K562 (cell line): ENCODE data around the gene GGT1. TPM values are rescaled to one million over a fixed set of nuclear protein-coding genes. Genes with fewer than 3 reads are reported as not detected.
"Not testable (repeated sequence)": the region's sequence is repeated elsewhere in the genome, so short reads cannot be mapped to it uniquely, and the experiment has no call there.

Source experiments
- ATAC-seq: fragments of 200-7000 bp; cut with Tn5 transposase; 3 replicates; pipeline ENCODE4 v1.9.1; 2020; ENCODE audit warnings: moderate library complexity
- BruUV-seq: library from RNA; stranded (reverse); fragments of 400-500 nt; replicated peaks from 2 replicates; lab custom pipeline; 2021; lab: Mats Ljungman, UMichigan
- CTCF ChIA-PET: fragments of 300-600 bp; formaldehyde crosslinking; extraction: SDS; loops from one replicate; lab custom pipeline; 2021; ENCODE audit warnings: low intra/inter-chr PET ratio; lab: Yijun Ruan, JAX
- POLR2A ChIA-PET: fragments of 300-600, 350-650 bp; sonication (Branson Sonifier 250); formaldehyde crosslinking; extraction: SDS; loops from one replicate; lab custom pipeline; 2021; ENCODE audit warnings: antibody characterized with exemption, inconsistent platforms; lab: Yijun Ruan, JAX
- DNase-seq, 4 experiments: peaks; one replicate each; pipeline versions ENCODE4 v3.0.0 to v3.0.0-alpha.2; 2011 to 2018; ENCODE audit warnings: low spot score in 3 of 4, mixed read lengths in 3 of 4; ENCODE audit errors: extremely low read depth in 1 of 4
- FAIRE-seq: peaks from 2 replicates; lab custom pipeline; 2011; peaks lifted over from hg19 to GRCh38; lab: Jason Lieb, UNC
- H2AFZ ChIP-seq: 2 replicates; pipeline ENCODE4 v1.6.0; 2011; ENCODE audit warnings: low read depth, low read length, control low read depth, inconsistent platforms
- H3K27ac ChIP-seq: fragments of 200-600 bp; 3 replicates; pipeline ENCODE4 v1.8.0; 2011; ENCODE audit warnings: low read depth, mild to moderate bottlenecking, control low read depth, inconsistent platforms, low read length, moderate library complexity, mixed read lengths; ENCODE audit errors: extremely low read depth
- H3K27me3 ChIP-seq, 2 experiments: fragments of 300-600 bp in 1 of 2; 2 replicates in 1 of 2; 3 replicates in 1 of 2; pipeline versions ENCODE4 v1.6.0 to v1.8.0; 2011; ENCODE audit warnings: inconsistent platforms in 2 of 2, low read length in 2 of 2, mild to moderate bottlenecking in 1 of 2, mixed read lengths in 1 of 2, moderate library complexity in 1 of 2; ENCODE audit not compliant: control insufficient read depth in 2 of 2, insufficient read depth in 2 of 2
- H3K36me3 ChIP-seq: fragments of 300-600 bp; 3 replicates; pipeline ENCODE4 v1.8.0; 2011; ENCODE audit warnings: mild to moderate bottlenecking, low read length, inconsistent platforms; ENCODE audit not compliant: control insufficient read depth, insufficient read depth
- H3K4me1 ChIP-seq, 2 experiments: fragments of 200-600 bp in 1 of 2; replicated peaks in 1 of 2; 2 replicates in 1 of 2; 3 replicates in 1 of 2; pipeline versions ENCODE4 v1.5.1 to v1.8.0; 2011; ENCODE audit warnings: inconsistent platforms in 2 of 2, low read length in 2 of 2, mild to moderate bottlenecking in 1 of 2, mixed read lengths in 1 of 2, moderate library complexity in 1 of 2; ENCODE audit not compliant: control insufficient read depth in 2 of 2, insufficient read depth in 2 of 2
- H3K4me2 ChIP-seq: 2 replicates; pipeline ENCODE4 v1.6.1; 2011; ENCODE audit warnings: low read length, control low read depth, inconsistent platforms, mixed read lengths; ENCODE audit not compliant: insufficient read depth
- H3K4me3 ChIP-seq: fragments of 200-600 bp; sonication (generic), shearing (Covaris generic); 2 replicates; pipeline ENCODE4 v1.5.1; 2016; ENCODE audit warnings: control low read depth, inconsistent platforms
- H3K79me2 ChIP-seq: fragments of 200-600 bp; 3 replicates; pipeline ENCODE4 v1.8.0; 2011; ENCODE audit warnings: low read length, inconsistent platforms; ENCODE audit not compliant: control insufficient read depth, insufficient read depth
- H3K9ac ChIP-seq, 2 experiments: 2 replicates each; pipeline versions ENCODE4 v1.6.0 to v1.6.1; 2011; ENCODE audit warnings: low read depth in 2 of 2, low read length in 2 of 2, control low read depth in 1 of 2, inconsistent platforms in 1 of 2, mild to moderate bottlenecking in 1 of 2, mixed read lengths in 1 of 2; ENCODE audit not compliant: insufficient read depth in 1 of 2
- H3K9me1 ChIP-seq: one replicate; pipeline ENCODE4 v1.6.0; 2011; ENCODE audit warnings: inconsistent platforms, mild to moderate bottlenecking, low read length, moderate library complexity; ENCODE audit not compliant: control insufficient read depth, insufficient read depth
- H3K9me3 ChIP-seq: replicated peaks from 2 replicates; pipeline ENCODE4 v1.5.1; 2011; ENCODE audit warnings: low read depth, low read length, inconsistent platforms; ENCODE audit not compliant: control insufficient read depth, insufficient read depth
- H4K20me1 ChIP-seq: replicated peaks from 2 replicates; pipeline ENCODE4 v1.6.1; 2011; ENCODE audit warnings: low read length, inconsistent platforms, mixed read lengths; ENCODE audit not compliant: control insufficient read depth, insufficient read depth
- NFIC ChIP-seq: fragments of 450-650 bp; IDR thresholded peaks from 2 replicates; pipeline ENCODE4 v1.6.1; 2017; ENCODE audit warnings: mild to moderate bottlenecking, inconsistent platforms
- NR2C2 ChIP-seq, 2 experiments: fragments of 200-800 bp in 1 of 2; sonication (Bioruptor generic) in 1 of 2; sonication (generic) in 1 of 2; formaldehyde crosslinking in 1 of 2; IDR thresholded peaks; 2 replicates each; pipeline versions ENCODE4 v1.6.1 to v1.8.0; 2016 to 2022; ENCODE audit warnings: mild to moderate bottlenecking in 1 of 2, missing compliant biosample characterization in 1 of 2, missing genetic modification characterization in 1 of 2, missing genetic modification reagents in 1 of 2
- REST ChIP-seq, 2 experiments: fragments of 450-650 bp; formaldehyde crosslinking in 1 of 2; IDR thresholded peaks; 2 replicates each; pipeline versions ENCODE4 v1.4.0 to v1.6.1; 2014 to 2020; ENCODE audit warnings: mild to moderate bottlenecking in 2 of 2, borderline replicate concordance in 1 of 2, low read depth in 1 of 2
- USF2 ChIP-seq: sonication (generic); formaldehyde crosslinking; IDR thresholded peaks from 2 replicates; pipeline ENCODE4 v1.5.0; 2020; ENCODE audit warnings: missing genetic modification reagents
- WGBS: fragments of 100-300 bp; shearing (Covaris generic); methylation state at CpG from one replicate; pipeline ENCODE4 v1.1.6; 2016; ENCODE audit warnings: low coverage, mixed read lengths; ENCODE audit not compliant: insufficient coverage; ENCODE audit errors: missing lambda C conversion rate; 5-methylcytosine and 5-hydroxymethylcytosine counted together
- in situ Hi-C: fragments of 300-500 bp; cut with MboI; formaldehyde crosslinking; loops from 4 replicates; pipeline ENCODE4 v1.15.0; 2018; ENCODE audit warnings: inconsistent platforms, mixed read lengths
- intact Hi-C: fragments of 100-400 bp; cut with micrococcal nuclease; formaldehyde crosslinking; loops from 2 replicates; pipeline ENCODE4 v1.14.2; 2022
- polyA plus RNA-seq, 8 experiments: library from polyadenylated mRNA; depleted of rRNA in 4 of 8; stranded (reverse) in 5 of 8; unstranded in 3 of 8; fragments of >200 nt; fragmentation: Nextera tagmentation in 2 of 8; fragmentation: Illumina TruSeq in 1 of 8; extraction: Ambion mirVana in 2 of 8; extraction: Trizol in 1 of 8; gene quantifications; 2 replicates each; pipeline versions ENCODE4 v1.2.1 to v1.2.3, GENCODE V29; 2011 to 2014; ENCODE audit warnings: inconsistent platforms in 1 of 8, missing spikeins in 1 of 8
- total RNA-seq, 7 experiments: library from RNA; depleted of rRNA in 6 of 7; stranded (reverse); fragments of >200 nt in 6 of 7; fragmentation: Illumina TruSeq in 2 of 7; extraction: Trizol in 2 of 7; gene quantifications; 2 replicates each; pipeline versions ENCODE4 v1.2.1 to v1.2.3, GENCODE V29; 2011 to 2021; ENCODE audit warnings: low replicate concordance in 1 of 7

The GGT1 gene
- total and polyA plus RNA-seq, 9 of the 15 experiments (the other 6 are each of a cell fraction or from before 2014, with no cell fraction given), result 0.46 to 11.8 (median 6.9) TPM

- ATAC-seq (peak; percentile 5; the same call in 1 of the 3 replicates), DNase-seq (peak in 1 of 4 experiments; percentile 33)
- in situ Hi-C loops, H3K79me2 ChIP-seq, CTCF ChIA-PET, H4K20me1 ChIP-seq, H3K4me3 ChIP-seq, H3K9me3 ChIP-seq, H3K9me1 ChIP-seq, H3K9ac ChIP-seq, POLR2A ChIA-PET, H3K4me2 ChIP-seq, intact Hi-C loops, FAIRE-seq, H3K27me3 ChIP-seq, BruUV-seq, H3K36me3 ChIP-seq: not testable (repeated sequence)
- WGBS, result 14% methylated on average over 1 of the region's 2 CpGs
- peaks cover 2 to 27% of the 10 kb centered on the region in 2 experiments; a peak in 3 of 5 replicates for H3K4me1 ChIP-seq
- peak overlapping the region; percentile 39; the same call in 1 of the 3 replicates for H3K27ac ChIP-seq
- peak; percentile 40; the same call in 1 of the 2 replicates for TF ChIP-seq NFIC
- peak overlapping the region; percentile 55; the same call in 1 of the 2 replicates for H2AFZ ChIP-seq
Observed at GRCh38 chr22:24606340-24606739, 3.3 kb downstream of the GGT1 start.

- CTCF ChIA-PET; TF ChIP-seq NR2C2 (CRISPR knock-in tag; IDR thresholded peaks at IDR 0.05); REST (CRISPR knock-in tag; IDR thresholded peaks at IDR 0.05; ENCODE audit: low read depth): not testable (repeated sequence)
- TF ChIP-seq NR2C2 (tag; IDR thresholded peaks at IDR 0.05), result peak; percentile 49
- peak; percentile 34; the same call in 1 of the 2 replicates for TF ChIP-seq REST (IDR thresholded peaks at IDR 0.05; ENCODE audit: borderline replicate concordance)
- TF ChIP-seq USF2 (CRISPR knock-in tag), result peak; percentile 82
Observed at GRCh38 chr22:24607429-24607983, 4.5 kb downstream of the GGT1 start.

More at GRCh38 chr22:24607429-24607983, 4.5 kb downstream of the GGT1 start:
- H3K27ac ChIP-seq, BruUV-seq, H3K9me1 ChIP-seq, in situ Hi-C loops, H3K9me3 ChIP-seq, H3K4me3 ChIP-seq, POLR2A ChIA-PET, H3K27me3 ChIP-seq, H4K20me1 ChIP-seq, H3K79me2 ChIP-seq, H3K4me2 ChIP-seq, FAIRE-seq, H3K36me3 ChIP-seq, intact Hi-C loops: not testable (repeated sequence)
- peak overlapping the region; percentile 76 for H2AFZ ChIP-seq
- peak overlapping the region in 1 of 2 experiments; percentile 50; a peak in 2 of 4 replicates for H3K9ac ChIP-seq
- WGBS, result 38% methylated on average over 8 of the region's 18 CpGs
- H3K4me1 ChIP-seq, result peaks cover 2 to 20% of the 10 kb centered on the region in 2 experiments; a peak in 3 of 5 replicates
- ATAC-seq (peak; percentile 80), DNase-seq (peak; percentile 56 to 81 (median 57))
